Measurements from ENCODE around the gene MMP24OS. TPM values are rescaled to one million over a fixed set of nuclear protein-coding genes. Genes with fewer than 3 reads are reported as not detected.
"Not testable (repeated sequence)": the region's sequence is repeated elsewhere in the genome, so short reads cannot be mapped to it uniquely, and the experiment has no call there.

MMP24OS gene
- total RNA-seq, 4 donors from 2014 or later, result 8.8 to 67.8 (median 18.1) TPM

DNA sequence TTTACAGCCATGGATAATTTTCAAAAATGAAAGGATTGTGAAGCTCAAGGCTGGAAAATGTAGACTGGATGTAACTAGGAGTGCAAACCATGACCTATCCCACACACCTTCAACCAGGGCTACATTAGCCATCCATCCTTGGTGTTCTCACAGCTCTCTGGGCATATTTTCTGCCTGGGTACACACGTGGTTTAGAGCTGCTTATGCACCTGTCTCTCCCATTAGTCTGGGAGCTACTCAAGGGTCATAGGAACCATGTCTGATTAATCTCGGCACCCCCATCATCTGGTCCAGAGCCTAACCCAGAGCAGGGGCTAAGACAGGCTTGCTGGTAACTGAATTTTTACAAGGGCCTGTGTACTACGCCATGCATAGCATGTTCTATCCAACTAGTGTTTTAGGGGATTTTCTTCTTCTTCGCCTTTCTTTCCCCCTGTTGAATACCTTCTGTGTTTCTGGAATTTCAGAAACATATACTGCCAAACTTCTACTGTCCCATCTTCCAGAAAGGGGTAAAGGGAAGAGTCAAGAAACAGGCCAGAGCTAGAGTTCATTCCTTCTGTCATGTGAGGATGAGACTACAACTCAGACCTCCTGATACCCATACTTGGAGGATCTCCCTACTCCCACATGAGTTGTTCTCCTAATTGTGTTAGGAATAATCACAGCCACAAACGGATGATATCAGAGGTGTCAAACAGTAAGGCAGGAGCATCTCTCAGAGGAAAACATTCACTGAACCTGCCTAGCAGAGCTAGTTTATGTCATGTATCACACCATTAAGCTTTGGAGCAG lies 39.7 kb upstream of the MMP24OS start:
- intact Hi-C loops (cut with DNase I; ENCODE audit: low total_unique reads), result no loop called here
- peak overlapping the region in 1 of 2 donors; percentile 46 for H3K27ac ChIP-seq
- TF ChIP-seq POLR2A (IDR thresholded peaks at IDR 0.05) (no peak), CTCF (IDR thresholded peaks at IDR 0.05) (no peak)
- no peak for DNase-seq
- no peaks in the 10 kb centered on the region for H3K9me3 ChIP-seq
- H3K27me3 ChIP-seq, result no peaks in the 10 kb centered on the region
- no peaks in the 10 kb centered on the region for H3K36me3 ChIP-seq
- H3K4me3 ChIP-seq, result no peak overlapping the region
- peaks cover 0 to 3% of the 10 kb centered on the region in 2 donors for H3K4me1 ChIP-seq

- intact Hi-C loops (cut with DNase I; ENCODE audit: low total_unique reads), result no loop called here
- TF ChIP-seq CTCF (IDR thresholded peaks at IDR 0.05), result no peak
- no peak for TF ChIP-seq POLR2A (IDR thresholded peaks at IDR 0.05)
- no peak for DNase-seq
- no peak overlapping the region for H3K27ac ChIP-seq
- no peaks in the 10 kb centered on the region for H3K36me3 ChIP-seq
- H3K4me1 ChIP-seq, result peaks cover 0 to 3% of the 10 kb centered on the region in 2 donors
- H3K27me3 ChIP-seq, result no peaks in the 10 kb centered on the region
- H3K9me3 ChIP-seq, result no peaks in the 10 kb centered on the region
- H3K4me3 ChIP-seq, result no peak overlapping the region
Observed at GRCh38 chr20:35316086-35316485, 38.2 kb upstream of the MMP24OS start.

GRCh38 chr20:35315632-35316020 lies 37.7 kb upstream of the MMP24OS start:
- H3K9me3 ChIP-seq; intact Hi-C loops (cut with DNase I; ENCODE audit: low total_unique reads); H3K36me3 ChIP-seq; H3K27me3 ChIP-seq; H3K4me3 ChIP-seq; H3K4me1 ChIP-seq; DNase-seq; H3K27ac ChIP-seq: not testable (repeated sequence)

DNA sequence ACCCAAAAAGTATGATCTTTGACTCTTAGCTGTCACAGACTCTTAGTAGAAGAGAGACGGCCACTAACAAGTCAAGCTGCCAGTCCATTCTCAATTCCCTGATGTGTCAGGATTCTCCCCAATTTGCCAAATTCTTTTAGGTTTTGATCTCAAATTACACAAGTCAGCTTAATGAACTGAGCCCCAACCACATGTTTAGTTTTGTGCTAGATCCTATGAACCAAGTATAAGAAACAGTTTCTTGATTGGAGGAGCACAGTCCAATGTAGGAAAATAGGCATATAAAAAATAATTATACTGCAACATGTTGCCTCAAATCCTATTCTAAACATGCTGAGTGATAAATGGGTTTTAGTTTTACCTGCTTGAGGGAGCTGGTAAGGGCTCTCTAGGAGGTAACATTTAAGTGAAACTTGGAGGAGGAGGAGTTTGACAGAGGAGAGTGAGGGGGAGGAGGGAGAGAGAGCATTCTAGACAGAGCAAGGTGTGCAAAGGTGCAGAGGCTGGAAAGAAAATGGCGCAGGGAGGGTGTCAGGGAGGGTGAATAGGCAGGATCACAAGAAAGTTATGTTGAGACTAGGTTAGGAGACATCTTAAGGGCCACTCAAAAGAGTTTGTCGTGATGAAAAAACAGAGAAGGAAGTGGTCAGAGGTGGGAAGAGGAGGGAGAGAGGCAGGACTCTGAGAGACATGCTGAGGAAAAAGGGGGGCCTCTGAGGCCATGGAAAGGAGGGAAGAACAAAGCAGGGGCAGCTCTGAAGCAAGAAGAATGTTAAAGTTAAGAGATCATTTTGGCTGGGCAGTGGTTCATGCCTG lies 37.1 kb upstream of the MMP24OS start:
- no peak overlapping the region for H3K4me3 ChIP-seq
- intact Hi-C loops (cut with DNase I; ENCODE audit: low total_unique reads), result no loop called here
- H3K27ac ChIP-seq, result no peak overlapping the region
- no peaks in the 10 kb centered on the region for H3K36me3 ChIP-seq
- DNase-seq, result no peak
- no peak for TF ChIP-seq POLR2A (IDR thresholded peaks at IDR 0.05)
- no peak for TF ChIP-seq CTCF (IDR thresholded peaks at IDR 0.05)
- H3K27me3 ChIP-seq, result no peaks in the 10 kb centered on the region
- H3K9me3 ChIP-seq, result no peaks in the 10 kb centered on the region
- H3K4me1 ChIP-seq, result peaks cover 0 to 3% of the 10 kb centered on the region in 2 donors

- Histone ChIP-seq H3K27me3 (no peaks in the 10 kb centered on the region), H3K4me3 (no peak overlapping the region)
- no peak for TF ChIP-seq POLR2A (IDR thresholded peaks at IDR 0.05)
- no peak for TF ChIP-seq CTCF (IDR thresholded peaks at IDR 0.05)
Observed at GRCh38 chr20:35312318-35312717, 34.4 kb upstream of the MMP24OS start.

More at GRCh38 chr20:35312318-35312717, 34.4 kb upstream of the MMP24OS start:
- no peaks in the 10 kb centered on the region for H3K36me3 ChIP-seq
- peaks cover 0 to 4% of the 10 kb centered on the region in 2 donors for H3K4me1 ChIP-seq
- no peak for DNase-seq
- no peak overlapping the region for H3K27ac ChIP-seq
- intact Hi-C loops (cut with DNase I; ENCODE audit: low total_unique reads), result no loop called here
- H3K9me3 ChIP-seq, result no peaks in the 10 kb centered on the region
